Activated naive CD4-positive, alpha-beta T cell treated with anti-CD3 and anti-CD28 coated beads, Interleukin-2, amount 50 U/mL, for 72 hours (primary cell): ENCODE results near the gene RPTOR. TPM values are rescaled to one million over a fixed set of nuclear protein-coding genes. Genes with fewer than 3 reads are reported as not detected.
"Not testable (repeated sequence)": the region's sequence is repeated elsewhere in the genome, so short reads cannot be mapped to it uniquely, and the experiment has no call there.

Experiments used
- ATAC-seq, 2 donors: fragments of 150-1000 bp; cut with Tn5 transposase; 2 replicates each; pipeline ENCODE4 v1.10.0; 2021; ENCODE audit warnings: mild to moderate bottlenecking in 2 of 2, moderate library complexity in 2 of 2
- DNase-seq, 2 donors: peaks; one replicate each; pipeline ENCODE4 v3.0.0; 2021 to 2022; ENCODE audit warnings: low spot score in 2 of 2
- H3K27ac Mint-ChIP-seq, 2 donors: one replicate each; pipeline ENCODE4 v1.8.0; 2022; ENCODE audit warnings: mild to moderate bottlenecking in 2 of 2, mixed read lengths in 2 of 2
- H3K36me3 Mint-ChIP-seq, 2 donors: one replicate each; pipeline ENCODE4 v1.8.0; 2022; ENCODE audit warnings: mixed read lengths in 2 of 2
- H3K9me3 Mint-ChIP-seq, 2 donors: one replicate each; pipeline ENCODE4 v1.8.0; 2022; ENCODE audit warnings: mixed read lengths in 2 of 2
- total RNA-seq, 2 donors: library from RNA; stranded (reverse); gene quantifications; one replicate each; pipeline ENCODE4 v1.2.3, GENCODE V29; 2022

The RPTOR gene, protein sequence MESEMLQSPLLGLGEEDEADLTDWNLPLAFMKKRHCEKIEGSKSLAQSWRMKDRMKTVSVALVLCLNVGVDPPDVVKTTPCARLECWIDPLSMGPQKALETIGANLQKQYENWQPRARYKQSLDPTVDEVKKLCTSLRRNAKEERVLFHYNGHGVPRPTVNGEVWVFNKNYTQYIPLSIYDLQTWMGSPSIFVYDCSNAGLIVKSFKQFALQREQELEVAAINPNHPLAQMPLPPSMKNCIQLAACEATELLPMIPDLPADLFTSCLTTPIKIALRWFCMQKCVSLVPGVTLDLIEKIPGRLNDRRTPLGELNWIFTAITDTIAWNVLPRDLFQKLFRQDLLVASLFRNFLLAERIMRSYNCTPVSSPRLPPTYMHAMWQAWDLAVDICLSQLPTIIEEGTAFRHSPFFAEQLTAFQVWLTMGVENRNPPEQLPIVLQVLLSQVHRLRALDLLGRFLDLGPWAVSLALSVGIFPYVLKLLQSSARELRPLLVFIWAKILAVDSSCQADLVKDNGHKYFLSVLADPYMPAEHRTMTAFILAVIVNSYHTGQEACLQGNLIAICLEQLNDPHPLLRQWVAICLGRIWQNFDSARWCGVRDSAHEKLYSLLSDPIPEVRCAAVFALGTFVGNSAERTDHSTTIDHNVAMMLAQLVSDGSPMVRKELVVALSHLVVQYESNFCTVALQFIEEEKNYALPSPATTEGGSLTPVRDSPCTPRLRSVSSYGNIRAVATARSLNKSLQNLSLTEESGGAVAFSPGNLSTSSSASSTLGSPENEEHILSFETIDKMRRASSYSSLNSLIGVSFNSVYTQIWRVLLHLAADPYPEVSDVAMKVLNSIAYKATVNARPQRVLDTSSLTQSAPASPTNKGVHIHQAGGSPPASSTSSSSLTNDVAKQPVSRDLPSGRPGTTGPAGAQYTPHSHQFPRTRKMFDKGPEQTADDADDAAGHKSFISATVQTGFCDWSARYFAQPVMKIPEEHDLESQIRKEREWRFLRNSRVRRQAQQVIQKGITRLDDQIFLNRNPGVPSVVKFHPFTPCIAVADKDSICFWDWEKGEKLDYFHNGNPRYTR (N-terminal part only)
- total RNA-seq, result 100 to 1,000 TPM in 1 of 2 donors, 10 to 100 TPM in 1; 59.5 to 128 TPM

DNA sequence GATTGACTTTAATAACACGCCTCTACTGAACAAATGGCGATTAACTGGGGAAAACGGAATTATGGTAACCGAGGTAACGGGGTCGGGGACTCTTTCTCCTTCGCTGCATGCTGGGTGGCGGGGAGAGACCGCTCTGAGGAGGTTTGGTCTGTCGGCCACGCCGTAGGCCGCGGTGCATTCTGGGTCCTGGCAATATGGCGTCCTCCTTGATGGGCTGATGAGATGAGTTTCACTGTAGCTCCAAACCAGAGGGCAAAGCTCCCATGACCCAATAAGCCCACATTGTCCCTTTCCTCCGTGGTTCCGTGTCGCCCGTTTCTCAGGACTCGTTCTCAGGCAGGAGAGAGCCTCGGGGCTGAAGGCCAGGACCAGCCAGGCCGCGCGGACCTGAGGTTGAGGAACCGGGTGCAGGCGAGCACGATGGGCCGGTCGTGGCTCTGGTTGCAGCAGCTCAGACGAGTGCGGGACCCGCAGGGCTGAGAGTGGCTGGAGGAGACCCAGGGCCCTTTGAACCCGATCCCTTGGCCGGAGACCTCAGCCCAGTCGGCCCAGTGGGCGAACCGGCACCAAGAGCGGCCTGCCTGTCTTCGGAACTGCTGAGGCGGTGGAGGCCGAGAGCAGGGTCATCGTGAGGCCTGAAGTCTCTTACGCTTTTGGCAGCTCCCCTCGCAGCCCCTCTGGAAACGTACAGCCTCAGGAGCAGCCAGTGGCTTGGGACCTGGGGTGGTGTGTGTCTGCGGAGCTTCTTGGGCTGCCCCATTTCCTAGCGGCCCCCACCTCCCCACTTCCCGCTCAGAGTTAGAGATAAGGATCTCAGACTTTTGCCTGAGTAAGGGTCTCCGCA is at the start of gene RPTOR:
Gene RPTOR, plus strand, starts transcription at position 184 of the 844 bp plus-strand sequence. CDS start 792 bp downstream, outside the sequence.
- H3K9me3 Mint-ChIP-seq, result no peaks in the 10 kb centered on the region
- H3K27ac Mint-ChIP-seq, result peak within 1 kb of the TSS; percentile 95 to 97
- DNase-seq (peak; percentile 88 to 90), ATAC-seq (peak; percentile 96 to 97)
- H3K36me3 Mint-ChIP-seq, result peaks cover 0 to 10% of the 10 kb centered on the region in 2 donors

DNA sequence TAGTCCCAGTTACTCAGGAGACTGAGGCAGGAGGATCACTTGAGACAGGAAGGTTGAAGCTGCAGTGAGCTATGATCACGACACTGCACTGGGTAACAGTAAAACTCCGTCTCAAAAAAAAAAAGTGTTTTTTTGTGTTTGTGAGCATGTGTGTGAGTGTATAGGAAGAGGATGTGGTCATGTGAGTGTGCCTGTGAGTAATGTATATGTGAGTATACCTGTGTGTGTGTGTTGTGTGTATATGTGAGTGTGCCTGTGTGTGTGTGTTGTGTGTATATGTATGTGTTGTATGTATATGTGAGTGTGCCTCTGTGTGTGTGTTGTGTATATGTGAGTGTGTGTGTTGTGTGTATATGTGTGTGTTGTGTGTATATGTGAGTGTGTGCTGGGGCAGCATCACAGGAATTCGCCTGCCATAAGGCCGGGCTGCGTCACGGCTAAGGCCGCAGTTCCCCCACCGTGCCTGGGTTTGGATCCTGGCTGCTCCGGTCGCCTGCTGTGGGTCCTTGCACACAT is 46.9 kb upstream of the RPTOR start:
- DNase-seq (no peak), ATAC-seq (peak in 1 of 2 donors; percentile 31)
- peaks cover 4 to 5% of the 10 kb centered on the region in 2 donors for H3K9me3 Mint-ChIP-seq
- peak overlapping the region in 1 of 2 donors; percentile 22 for H3K27ac Mint-ChIP-seq
- H3K36me3 Mint-ChIP-seq, result no peaks in the 10 kb centered on the region

DNA sequence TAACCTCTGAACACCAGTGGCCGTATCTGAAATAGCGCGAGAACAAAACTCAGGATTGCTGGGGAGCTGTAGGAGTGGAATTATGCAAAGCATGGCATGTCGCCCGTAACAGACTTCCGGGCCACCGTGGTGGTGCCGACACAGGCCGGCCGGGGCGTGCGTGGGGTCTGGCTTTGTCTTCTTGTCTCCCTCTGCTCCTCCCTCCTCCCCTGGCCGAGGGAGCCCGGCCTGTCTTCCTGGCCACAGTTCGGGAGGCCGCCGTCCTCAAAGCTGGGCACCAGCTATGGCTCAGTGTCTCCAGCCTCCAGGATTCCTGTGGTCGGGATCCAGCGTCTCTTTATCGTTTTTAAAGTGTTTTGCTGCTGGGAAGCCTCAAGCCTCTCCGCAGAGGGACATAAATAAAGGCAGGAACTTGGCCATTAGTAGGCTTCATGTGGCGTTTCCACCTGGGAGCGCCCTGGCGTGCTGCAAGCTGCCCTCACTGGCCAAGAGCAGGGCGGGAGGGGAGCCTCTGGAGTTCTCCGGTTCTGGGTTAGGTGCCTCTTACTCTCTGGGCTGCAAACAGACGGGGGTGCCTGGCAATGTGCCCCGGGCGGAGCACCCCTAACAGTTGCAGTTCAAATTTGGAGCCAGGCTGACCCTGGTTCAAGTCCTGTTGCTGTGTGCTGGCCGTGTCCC is 46.3 kb upstream of the RPTOR start:
- peaks cover 4 to 5% of the 10 kb centered on the region in 2 donors for H3K9me3 Mint-ChIP-seq
- ATAC-seq (no peak), DNase-seq (no peak)
- no peaks in the 10 kb centered on the region for H3K36me3 Mint-ChIP-seq
- no peak overlapping the region for H3K27ac Mint-ChIP-seq

DNA sequence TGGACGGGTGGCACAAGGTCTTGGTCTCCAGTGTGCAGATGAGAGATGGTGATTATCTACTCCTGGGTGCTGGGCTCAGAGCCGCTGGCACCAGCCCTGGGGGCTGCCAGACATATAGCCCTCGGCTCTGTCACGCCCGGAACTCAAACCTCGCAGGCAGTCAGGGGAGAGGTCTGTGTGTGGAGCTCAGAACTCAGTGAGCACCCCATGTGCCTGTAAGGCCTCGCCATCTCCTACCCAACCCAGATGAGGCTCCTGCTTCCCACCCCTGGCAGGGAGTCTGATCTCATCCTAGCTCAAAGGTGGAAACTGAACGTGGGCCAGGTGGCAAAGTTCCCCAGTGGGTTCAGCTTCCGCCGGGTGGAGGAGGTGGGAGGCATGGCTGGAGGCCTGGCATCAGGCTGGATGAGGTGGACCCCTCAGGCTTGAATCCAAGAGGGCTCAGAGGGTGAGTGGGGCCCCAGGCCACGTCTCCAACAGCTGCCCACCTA is 45.7 kb upstream of the RPTOR start:
- no peak for DNase-seq
- no peak for ATAC-seq
- H3K9me3 Mint-ChIP-seq, result peaks cover 4 to 5% of the 10 kb centered on the region in 2 donors
- no peak overlapping the region for H3K27ac Mint-ChIP-seq
- H3K36me3 Mint-ChIP-seq, result no peaks in the 10 kb centered on the region

DNA sequence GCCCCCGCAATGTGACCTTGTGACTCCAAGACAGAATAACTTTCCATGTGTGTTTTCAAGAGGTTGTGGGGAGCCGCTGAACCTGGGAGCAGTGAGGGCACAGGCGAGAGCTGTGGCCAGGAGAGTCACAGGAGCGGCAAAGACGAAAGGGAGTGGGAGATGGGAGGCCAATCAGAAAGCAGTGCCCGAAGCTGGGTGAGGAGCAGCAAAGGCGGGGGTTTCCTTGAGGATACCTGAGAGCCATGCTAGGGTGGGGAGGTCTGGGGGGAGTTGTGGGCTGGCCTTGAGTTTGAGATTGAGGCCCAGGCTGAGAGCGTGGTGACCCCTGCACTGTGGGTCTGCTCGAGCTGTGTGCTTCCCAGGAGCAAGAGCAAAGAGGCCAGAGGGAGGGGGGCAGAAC is 45.1 kb upstream of the RPTOR start:
- no peak for ATAC-seq

DNA sequence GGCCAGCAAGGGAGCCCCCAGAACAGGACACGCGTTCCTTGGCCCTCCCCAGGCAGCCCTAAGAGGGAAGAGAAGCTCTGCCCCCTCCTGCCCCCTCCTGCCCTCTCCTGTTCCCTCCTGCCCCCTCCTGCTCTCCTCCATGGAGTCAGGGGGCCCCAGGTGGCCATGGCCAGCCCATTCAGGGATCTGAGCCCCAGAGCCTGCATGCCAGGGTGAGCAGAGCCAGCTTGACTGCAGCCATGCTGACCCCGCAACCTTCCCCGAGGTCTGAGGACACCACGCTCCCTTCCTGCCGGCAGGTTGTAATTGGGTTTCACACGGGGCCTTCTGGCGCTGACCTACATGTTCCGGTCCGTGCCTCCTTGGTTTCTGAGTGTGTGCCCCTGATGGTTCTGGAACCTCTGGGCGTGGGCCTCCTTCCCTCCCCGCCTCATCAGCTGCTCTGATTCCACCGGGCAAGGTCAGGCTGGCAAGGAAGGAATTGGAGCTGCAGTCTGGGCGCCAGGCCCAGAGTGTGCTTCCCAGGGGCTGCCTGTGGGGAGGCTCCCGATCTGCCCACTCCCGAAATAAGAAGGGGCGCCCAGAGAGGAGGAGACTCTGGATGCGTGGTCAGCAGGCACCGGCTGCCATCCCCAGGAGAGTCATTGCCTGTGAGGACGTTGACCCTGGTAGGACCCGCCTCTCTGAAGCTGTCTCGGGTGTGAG is 44.5 kb upstream of the RPTOR start:
- no peaks in the 10 kb centered on the region for H3K36me3 Mint-ChIP-seq

More for the DNA sequence above, 45.1 kb upstream of the RPTOR start:
- no peak for DNase-seq
- Mint-ChIP-seq H3K9me3 (peaks cover 4 to 5% of the 10 kb centered on the region in 2 donors), H3K36me3 (no peaks in the 10 kb centered on the region), H3K27ac (no peak overlapping the region)

DNA sequence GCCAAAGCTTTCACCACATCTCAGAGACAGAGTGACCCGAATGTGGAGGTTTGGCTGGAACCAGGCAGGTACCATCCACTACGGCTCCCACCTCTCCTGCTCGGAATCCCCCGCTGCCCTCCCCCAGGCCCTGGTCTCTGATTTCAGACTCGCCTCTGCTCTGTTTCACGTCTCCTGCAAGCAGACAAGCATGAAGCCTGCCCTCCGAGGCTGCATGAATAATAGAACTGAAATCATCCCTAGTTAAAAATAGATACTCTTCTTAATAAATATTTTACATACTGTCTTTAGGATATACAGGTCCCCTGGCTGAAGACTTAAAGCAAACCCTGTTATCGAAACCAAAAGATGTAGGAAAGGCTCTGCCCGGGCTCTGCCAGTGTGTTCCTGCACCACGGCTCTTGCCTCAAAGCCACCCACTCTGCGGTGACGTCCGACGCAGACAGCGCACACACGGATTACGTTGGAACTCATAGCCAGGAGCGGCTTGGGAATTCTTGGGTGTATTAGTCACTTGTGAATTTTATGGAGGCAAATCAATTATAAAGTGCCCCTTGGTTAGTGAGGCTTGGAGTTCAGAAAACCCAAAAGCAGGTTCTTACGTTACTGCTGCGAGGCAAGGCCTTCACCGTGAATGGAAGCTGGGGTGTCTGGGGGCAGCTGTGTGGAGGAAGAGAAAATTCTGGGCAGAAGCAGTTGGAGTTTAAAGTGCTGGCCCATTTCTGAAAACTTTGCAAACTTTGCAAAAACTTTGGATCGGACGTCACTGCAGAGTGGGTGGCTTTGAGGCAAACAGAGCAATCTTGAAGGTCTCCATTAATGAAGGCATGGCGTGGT is 42.7 kb upstream of the RPTOR start:
- Mint-ChIP-seq H3K9me3 (peaks cover 4 to 5% of the 10 kb centered on the region in 2 donors), H3K36me3 (no peaks in the 10 kb centered on the region), H3K27ac (no peak overlapping the region)
- ATAC-seq (no peak), DNase-seq (no peak)

More for the DNA sequence above, 44.5 kb upstream of the RPTOR start:
- Mint-ChIP-seq H3K9me3 (peaks cover 4 to 5% of the 10 kb centered on the region in 2 donors), H3K27ac (no peak overlapping the region)
- ATAC-seq, result no peak
- no peak for DNase-seq

DNA sequence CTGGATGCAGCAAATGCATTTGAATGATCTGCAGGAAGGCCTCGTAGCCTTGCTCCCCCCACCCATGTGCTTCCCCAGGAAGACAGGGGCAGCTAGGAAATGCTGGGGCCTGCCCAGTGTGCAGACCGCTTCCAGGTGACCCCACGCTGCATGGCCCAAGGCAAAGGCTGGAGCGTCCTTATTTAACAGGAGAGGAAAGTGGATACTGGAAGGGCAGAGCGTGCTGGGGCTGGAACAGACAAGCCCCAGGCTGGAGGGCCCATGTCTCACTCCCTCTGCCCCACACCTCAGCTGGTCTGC is 42.1 kb upstream of the RPTOR start:
- ATAC-seq, result no peak
- Mint-ChIP-seq H3K27ac (no peak overlapping the region), H3K9me3 (peaks cover 4 to 5% of the 10 kb centered on the region in 2 donors), H3K36me3 (no peaks in the 10 kb centered on the region)
- DNase-seq, result no peak

DNA sequence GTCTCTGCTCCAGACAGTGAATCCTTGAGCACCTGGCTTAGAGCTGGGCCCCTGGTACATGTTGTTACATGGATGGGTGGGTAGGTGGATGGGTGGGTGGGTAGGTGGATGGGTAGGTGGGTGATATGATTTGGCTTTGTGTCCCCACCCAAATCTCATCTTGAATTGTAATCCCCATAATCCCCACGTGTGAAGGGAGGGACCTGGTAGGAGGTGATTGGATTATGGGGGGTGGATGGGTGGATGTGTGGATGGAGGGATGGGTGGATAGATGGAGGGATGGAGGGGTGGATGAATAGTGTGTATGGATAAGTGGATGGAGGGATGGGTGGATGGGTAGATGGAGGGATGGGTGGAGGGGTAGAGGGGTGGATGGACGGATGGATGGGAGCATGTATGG is 41.6 kb upstream of the RPTOR start:
- Mint-ChIP-seq H3K27ac (no peak overlapping the region), H3K9me3 (peaks cover under 1% of the 10 kb centered on the region in 2 donors), H3K36me3 (no peaks in the 10 kb centered on the region)
- no peak for ATAC-seq
- no peak for DNase-seq

DNA sequence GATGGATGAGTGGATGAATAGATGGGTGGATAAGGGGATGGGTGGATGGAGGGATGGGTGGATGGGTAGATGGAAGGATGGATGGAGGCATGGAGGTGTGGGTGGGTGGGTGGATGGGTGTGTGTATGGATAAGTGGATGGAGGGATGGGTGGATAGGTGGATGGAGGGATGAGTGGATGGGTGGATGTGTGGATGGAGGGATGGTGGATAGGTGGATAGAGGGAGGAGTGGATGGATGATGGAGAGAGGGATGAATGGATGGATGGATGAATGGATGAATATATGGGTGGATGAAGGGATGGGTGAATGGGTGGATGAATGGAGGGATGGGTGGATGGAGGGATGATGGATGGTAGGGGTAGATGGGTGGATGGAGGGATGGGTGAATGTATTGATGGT is 40.7 kb upstream of the RPTOR start:
- Mint-ChIP-seq H3K27ac (no peak overlapping the region), H3K9me3 (no peaks in the 10 kb centered on the region), H3K36me3 (no peaks in the 10 kb centered on the region)
- no peak for DNase-seq
- no peak for ATAC-seq

DNA sequence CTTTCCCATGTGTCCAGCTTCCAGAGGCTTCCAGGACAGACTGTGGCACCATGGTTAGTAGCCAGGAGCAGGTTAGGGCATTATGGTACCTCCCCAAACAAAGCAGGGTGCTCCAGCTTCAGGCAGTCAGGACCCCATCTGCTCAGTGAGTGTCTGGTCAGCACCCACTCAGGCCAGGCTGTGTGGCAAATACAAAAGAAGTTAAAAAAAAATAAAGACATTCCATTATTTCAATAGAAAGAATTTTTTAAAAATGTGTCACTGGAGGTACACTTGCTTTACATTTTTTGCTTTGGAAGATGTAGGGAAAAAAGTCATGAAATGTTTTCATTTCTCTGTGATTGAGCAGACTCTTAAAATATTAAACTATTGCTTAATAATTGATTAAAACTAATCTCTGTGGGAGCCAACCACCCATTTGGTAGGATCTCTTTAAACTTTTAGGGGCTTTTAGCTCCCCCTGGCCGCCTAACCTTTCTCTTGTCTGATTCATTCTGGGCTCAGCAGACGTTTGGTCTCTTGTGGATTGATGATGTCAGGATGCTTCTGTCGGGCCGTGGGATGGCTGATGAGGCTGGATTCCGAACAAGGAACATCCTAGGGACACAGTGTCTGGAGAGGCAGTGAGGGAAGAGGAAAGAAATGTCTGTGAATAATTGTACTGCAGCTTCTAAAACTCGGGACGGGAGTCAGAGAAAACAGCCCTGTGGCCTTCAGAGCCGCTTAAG is 39.8 kb upstream of the RPTOR start:
- no peaks in the 10 kb centered on the region for H3K36me3 Mint-ChIP-seq
- no peak overlapping the region for H3K27ac Mint-ChIP-seq
- no peak for ATAC-seq
- DNase-seq, result no peak
- no peaks in the 10 kb centered on the region for H3K9me3 Mint-ChIP-seq

DNA sequence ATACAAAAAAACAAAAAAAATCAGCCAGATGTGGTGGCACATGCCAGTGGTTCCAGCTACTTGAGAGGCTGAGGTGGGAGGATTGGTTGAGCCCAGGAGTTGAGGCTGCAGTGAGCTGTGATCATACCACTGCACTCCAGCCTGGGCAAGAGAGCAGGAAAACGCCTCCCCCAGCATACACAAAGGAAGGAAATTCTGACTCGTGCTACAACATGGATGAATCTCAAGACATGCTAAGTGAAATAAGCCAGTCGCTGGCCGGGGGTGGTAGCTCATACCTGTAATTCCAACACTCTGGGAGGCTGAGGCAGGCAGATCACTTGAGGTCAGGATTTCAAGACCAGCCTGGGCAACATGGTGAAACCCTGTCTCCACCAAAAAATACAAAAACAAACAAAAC is 37.5 kb upstream of the RPTOR start:
- not testable (repeated sequence) for DNase-seq, H3K36me3 Mint-ChIP-seq, H3K9me3 Mint-ChIP-seq, H3K27ac Mint-ChIP-seq
- peak in 1 of 2 donors; percentile 30 for ATAC-seq

DNA sequence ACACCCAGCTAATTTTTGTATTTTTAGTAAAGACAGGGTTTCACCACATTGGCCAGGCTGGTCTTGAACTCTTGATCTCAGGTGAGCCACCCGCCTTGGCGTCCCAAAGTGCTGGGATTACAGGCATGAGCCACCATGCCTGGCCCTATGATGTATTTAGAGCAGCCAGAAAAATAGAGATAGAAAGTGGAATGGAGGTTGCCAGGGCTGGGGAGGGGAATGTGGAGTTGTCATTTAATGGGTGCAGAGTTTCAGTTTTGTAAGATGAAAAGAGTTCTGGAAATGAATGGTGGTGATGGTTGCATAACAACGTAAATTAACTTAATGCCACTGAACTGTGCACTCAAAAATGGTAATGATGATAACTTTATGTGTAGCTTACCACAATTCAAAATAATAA is 36.7 kb upstream of the RPTOR start:
- no peak for DNase-seq
- Mint-ChIP-seq H3K27ac (no peak overlapping the region), H3K9me3 (no peaks in the 10 kb centered on the region), H3K36me3 (no peaks in the 10 kb centered on the region)
- ATAC-seq, result peak in 1 of 2 donors; percentile 74

DNA sequence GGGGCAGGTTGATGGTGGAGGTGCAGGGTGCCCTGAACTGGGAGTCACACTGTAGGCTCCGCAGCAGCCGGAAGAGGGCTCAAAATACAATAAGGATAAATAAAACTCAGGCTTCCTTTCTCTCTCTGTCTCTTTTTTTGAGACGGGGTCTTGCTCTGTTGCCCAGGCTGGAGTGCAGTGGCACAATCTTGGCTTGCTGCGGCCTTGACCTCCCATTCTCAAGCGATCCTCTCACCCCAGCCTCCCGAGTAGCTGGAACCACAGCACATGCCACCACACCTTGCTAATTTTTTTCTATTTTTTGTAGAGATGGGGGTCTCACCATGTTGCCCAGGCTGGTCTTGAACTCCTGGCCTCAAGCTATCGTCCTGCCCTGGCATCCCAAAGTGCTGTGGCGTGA is 35.3 kb upstream of the RPTOR start:
- Mint-ChIP-seq H3K36me3 (no peaks in the 10 kb centered on the region), H3K9me3 (no peaks in the 10 kb centered on the region), H3K27ac (no peak overlapping the region)
- no peak for ATAC-seq
- DNase-seq, result no peak
